BLaER1 treated with 17β-estradiol and CSF1 and Interleukin-3, amounts not matched to agents 10 nM and 100 nM (cell line): ENCODE measurements around the gene EFNA1.
"Not testable (repeated sequence)": the region's sequence is repeated elsewhere in the genome, so short reads cannot be mapped to it uniquely, and the experiment has no call there.

Experiments
- H3K27ac ChIP-seq, 11 experiments: shearing (Covaris generic); formaldehyde crosslinking; 2 replicates each; pipeline ENCODE4 v1.8.1; 2022
- H3K27me3 ChIP-seq, 11 experiments: shearing (Covaris generic); formaldehyde crosslinking; 2 replicates each; pipeline ENCODE4 v1.8.1; 2022
- H3K36me3 ChIP-seq, 11 experiments: shearing (Covaris generic); formaldehyde crosslinking; 2 replicates each; pipeline ENCODE4 v1.8.1; 2022
- H3K4me1 ChIP-seq, 10 experiments: shearing (Covaris generic); formaldehyde crosslinking; 2 replicates each; pipeline ENCODE4 v1.8.1; 2022
- H3K4me2 ChIP-seq, 11 experiments: shearing (Covaris generic); formaldehyde crosslinking; 2 replicates each; pipeline ENCODE4 v1.8.1; 2022
- H3K4me3 ChIP-seq, 10 experiments: shearing (Covaris generic); formaldehyde crosslinking; 2 replicates each; pipeline ENCODE4 v1.8.1; 2022
- H3K9ac ChIP-seq, 11 experiments: shearing (Covaris generic); formaldehyde crosslinking; 2 replicates each; pipeline ENCODE4 v1.8.1; 2022
- H3K9me3 ChIP-seq, 11 experiments: shearing (Covaris generic); formaldehyde crosslinking; replicated peaks in 1 of 11; 2 replicates each; pipeline ENCODE4 v1.8.1; 2022
- H4K20me1 ChIP-seq, 11 experiments: shearing (Covaris generic); formaldehyde crosslinking; 2 replicates each; pipeline ENCODE4 v1.8.1; 2022
- Cebpa-rat ChIP-seq, 11 experiments: shearing (Covaris generic); IDR thresholded peaks; 2 replicates each; pipeline ENCODE4 v1.8.1; 2022

Gene EFNA1

GRCh38 chr1:155139895-155140629 lies 12.4 kb downstream of the EFNA1 start, which contains the start of gene DPM3:
TSS of gene DPM3 (minus strand) at chr1:155140531. CDS start at chr1:155140240, 291 bp downstream.
- Histone ChIP-seq H3K27me3 (no peaks in the 10 kb centered on the region), H3K27ac (peak within 1 kb of the TSS; percentile 67 to 86 (median 79)), H3K9ac (peak within 1 kb of the TSS; percentile 75 to 89 (median 87)), H3K36me3 (peaks cover 7 to 21% (median 14%) of the 10 kb centered on the region in 11 experiments; a peak in 16 of 22 replicates), H3K4me2 (peak within 1 kb of the TSS; percentile 81 to 99 (median 95)), H3K4me1 (peaks cover 31 to 44% (median 39%) of the 10 kb centered on the region in 10 experiments), H3K9me3 (peaks cover 0 to 18% (median 0%) of the 10 kb centered on the region in 11 experiments; a peak in 6 of 22 replicates), H4K20me1 (peaks cover 0 to 16% (median 0%) of the 10 kb centered on the region in 11 experiments; a peak in 6 of 22 replicates), H3K4me3 (peak within 1 kb of the TSS; percentile 64 to 93 (median 88))
- TF ChIP-seq Cebpa-rat (IDR thresholded peaks at IDR 0.05): no peak

GRCh38 chr1:155140630-155140953 lies 12.9 kb downstream of the EFNA1 start:
- no peak for TF ChIP-seq Cebpa-rat (IDR thresholded peaks at IDR 0.05)
- H3K9ac ChIP-seq: peak overlapping the region; percentile 75 to 89 (median 87); a peak in 21 of 22 replicates
- H3K4me3 ChIP-seq: peak overlapping the region; percentile 64 to 93 (median 88)
- H3K9me3 ChIP-seq: peaks cover 0 to 18% (median 0%) of the 10 kb centered on the region in 11 experiments; a peak in 6 of 22 replicates
- peaks cover 0 to 16% (median 0%) of the 10 kb centered on the region in 11 experiments; a peak in 6 of 22 replicates for H4K20me1 ChIP-seq
- H3K27ac ChIP-seq: peak overlapping the region in 10 of 11 experiments; percentile 72 to 86 (median 80); a peak in 17 of 22 replicates
- peaks cover 7 to 21% (median 14%) of the 10 kb centered on the region in 11 experiments; a peak in 16 of 22 replicates for H3K36me3 ChIP-seq
- peaks cover 29 to 40% (median 37%) of the 10 kb centered on the region in 10 experiments for H3K4me1 ChIP-seq
- no peaks in the 10 kb centered on the region for H3K27me3 ChIP-seq
- H3K4me2 ChIP-seq: peak overlapping the region; percentile 81 to 99 (median 95)

GRCh38 chr1:155141749-155142148 lies 14.1 kb downstream of the EFNA1 start:
- Histone ChIP-seq H4K20me1 (peaks cover 0 to 16% (median 0%) of the 10 kb centered on the region in 11 experiments; a peak in 6 of 22 replicates), H3K4me3 (no peak overlapping the region), H3K9me3 (peaks cover 0 to 18% (median 0%) of the 10 kb centered on the region in 11 experiments; a peak in 6 of 22 replicates), H3K4me2 (no peak overlapping the region), H3K27me3 (no peaks in the 10 kb centered on the region), H3K36me3 (peaks cover 7 to 21% (median 14%) of the 10 kb centered on the region in 11 experiments; a peak in 16 of 22 replicates), H3K4me1 (peaks cover 27 to 37% (median 35%) of the 10 kb centered on the region in 10 experiments), H3K27ac (peak overlapping the region in 2 of 11 experiments; percentile 43 to 84; a peak in 3 of 22 replicates), H3K9ac (no peak overlapping the region)
- TF ChIP-seq Cebpa-rat (IDR thresholded peaks at IDR 0.05): no peak

GRCh38 chr1:155145491-155145890 lies 17.8 kb downstream of the EFNA1 start:
- H3K9ac ChIP-seq: no peak overlapping the region
- peaks cover 0 to 18% (median 0%) of the 10 kb centered on the region in 11 experiments; a peak in 6 of 22 replicates for H3K9me3 ChIP-seq
- no peak overlapping the region for H3K27ac ChIP-seq
- no peaks in the 10 kb centered on the region for H4K20me1 ChIP-seq
- H3K4me2 ChIP-seq: no peak overlapping the region
- no peak for TF ChIP-seq Cebpa-rat (IDR thresholded peaks at IDR 0.05)
- H3K36me3 ChIP-seq: no peaks in the 10 kb centered on the region
- no peaks in the 10 kb centered on the region for H3K27me3 ChIP-seq
- peaks cover 0 to 9% (median 5%) of the 10 kb centered on the region in 10 experiments; a peak in 9 of 20 replicates for H3K4me1 ChIP-seq
- no peak overlapping the region for H3K4me3 ChIP-seq

GRCh38 chr1:155155996-155156643 lies 28.4 kb downstream of the EFNA1 start:
- not testable (repeated sequence) for H3K9me3 ChIP-seq, H3K27ac ChIP-seq, H3K9ac ChIP-seq, H3K36me3 ChIP-seq, H3K4me3 ChIP-seq, H4K20me1 ChIP-seq, H3K27me3 ChIP-seq
- Histone ChIP-seq H3K4me1 (peaks cover 0 to 12% (median 0%) of the 10 kb centered on the region in 10 experiments; a peak in 6 of 20 replicates), H3K4me2 (peak overlapping the region in 2 of 11 experiments; percentile 27 to 34; a peak in 3 of 22 replicates)

- no peak overlapping the region for H3K4me3 ChIP-seq
- H3K9ac ChIP-seq: no peak overlapping the region
- no peak overlapping the region for H3K27ac ChIP-seq
- no peaks in the 10 kb centered on the region for H3K36me3 ChIP-seq
- H3K27me3 ChIP-seq: no peaks in the 10 kb centered on the region
- H3K4me1 ChIP-seq: peaks cover 0 to 12% (median 0%) of the 10 kb centered on the region in 10 experiments; a peak in 6 of 20 replicates
- no peaks in the 10 kb centered on the region for H4K20me1 ChIP-seq
- no peak for TF ChIP-seq Cebpa-rat (IDR thresholded peaks at IDR 0.05)
- peaks cover 0 to 2% (median 0%) of the 10 kb centered on the region in 11 experiments; a peak in 3 of 22 replicates for H3K9me3 ChIP-seq
- H3K4me2 ChIP-seq: no peak overlapping the region
These were observed 31.3 kb downstream of the EFNA1 start for GRCh38 chr1:155158991-155159390.

- Histone ChIP-seq H3K4me2 (no peak overlapping the region), H3K4me3 (no peak overlapping the region), H4K20me1 (no peaks in the 10 kb centered on the region), H3K36me3 (no peaks in the 10 kb centered on the region), H3K27me3 (no peaks in the 10 kb centered on the region), H3K9me3 (peaks cover 6 to 11% (median 9%) of the 10 kb centered on the region in 11 experiments; a peak in 13 of 22 replicates), H3K27ac (no peak overlapping the region), H3K9ac (no peak overlapping the region), H3K4me1 (peaks cover under 1 to 12% (median 3%) of the 10 kb centered on the region in 10 experiments; a peak in 16 of 20 replicates)
- no peak for TF ChIP-seq Cebpa-rat (IDR thresholded peaks at IDR 0.05)
These were observed 32.5 kb downstream of the EFNA1 start for GRCh38 chr1:155160128-155160527.

- not testable (repeated sequence) for H3K4me2 ChIP-seq, H3K27ac ChIP-seq, H3K4me3 ChIP-seq, H3K36me3 ChIP-seq, H3K9ac ChIP-seq, H3K27me3 ChIP-seq, H4K20me1 ChIP-seq
- Histone ChIP-seq H3K9me3 (peaks cover 6 to 11% (median 9%) of the 10 kb centered on the region in 11 experiments; a peak in 13 of 22 replicates), H3K4me1 (peaks cover 15 to 29% (median 24%) of the 10 kb centered on the region in 10 experiments)
These were observed 35.0 kb downstream of the EFNA1 start for GRCh38 chr1:155162631-155163030.

- H3K9ac ChIP-seq, H3K27me3 ChIP-seq, H3K36me3 ChIP-seq, H3K4me2 ChIP-seq, H4K20me1 ChIP-seq, H3K27ac ChIP-seq, H3K4me3 ChIP-seq: not testable (repeated sequence)
- Histone ChIP-seq H3K9me3 (peaks cover 6 to 11% (median 9%) of the 10 kb centered on the region in 11 experiments; a peak in 13 of 22 replicates), H3K4me1 (peaks cover 18 to 40% (median 32%) of the 10 kb centered on the region in 10 experiments)
These were observed 36.1 kb downstream of the EFNA1 start for GRCh38 chr1:155163785-155164184.

GRCh38 chr1:155164625-155165024 lies 36.9 kb downstream of the EFNA1 start:
- Histone ChIP-seq H4K20me1 (peaks cover 0 to 15% (median 0%) of the 10 kb centered on the region in 11 experiments; a peak in 3 of 22 replicates), H3K9me3 (peaks cover 6 to 11% (median 9%) of the 10 kb centered on the region in 11 experiments; a peak in 13 of 22 replicates), H3K36me3 (peaks cover 8 to 12% (median 12%) of the 10 kb centered on the region in 11 experiments), H3K27ac (peak overlapping the region in 2 of 11 experiments; percentile 89 to 92; a peak in 1 of 22 replicates), H3K4me1 (peaks cover 18 to 40% (median 32%) of the 10 kb centered on the region in 10 experiments), H3K4me2 (peak overlapping the region in 1 of 11 experiments; percentile 87; a peak in 1 of 22 replicates)
- H3K27me3 ChIP-seq, H3K4me3 ChIP-seq, H3K9ac ChIP-seq: not testable (repeated sequence)
